H1 (cell line): ENCODE results near the gene GOLGA8S. TPM values are rescaled to one million over a fixed set of nuclear protein-coding genes. Genes with fewer than 3 reads are reported as not detected.
"Not testable (repeated sequence)": the region's sequence is repeated elsewhere in the genome, so short reads cannot be mapped to it uniquely, and the experiment has no call there.

Experiments
- CTCF ChIA-PET: fragments of 300-600 bp; sonication (Branson Sonifier 250); formaldehyde crosslinking; loops from one replicate; lab custom pipeline; 2021; ENCODE audit not compliant: partially characterized antibody; lab: Charles Lee
- POLR2A ChIA-PET: fragments of 300-600 bp; sonication (Branson Sonifier 250); formaldehyde crosslinking; loops from one replicate; lab custom pipeline; 2021; ENCODE audit warnings: inconsistent platforms; ENCODE audit not compliant: partially characterized antibody; lab: Charles Lee
- DNase-seq, 2 experiments: peaks; one replicate each; pipeline versions ENCODE4 v3.0.0 to v3.0.0-alpha.2; 2010 to 2022; ENCODE audit warnings: low spot score in 2 of 2, low read depth in 1 of 2, mixed read lengths in 1 of 2
- FAIRE-seq: peaks from 2 replicates; lab custom pipeline; 2011; peaks lifted over from hg19 to GRCh38; lab: Jason Lieb, UNC
- H2AFZ ChIP-seq: 2 replicates; pipeline ENCODE4 v1.8.1; 2012; ENCODE audit warnings: low read length, inconsistent platforms
- H2AK5ac ChIP-seq: 2 replicates; pipeline ENCODE4 v1.6.1; 2013; ENCODE audit warnings: low read depth, low read length
- H2BK120ac ChIP-seq: replicated peaks from 2 replicates; pipeline ENCODE3; 2013; ENCODE audit warnings: low read depth, low read length, inconsistent platforms
- H2BK12ac ChIP-seq: 2 replicates; pipeline ENCODE4 v1.6.1; 2013; ENCODE audit warnings: low read depth, low read length
- H2BK15ac ChIP-seq: 2 replicates; pipeline ENCODE4 v1.6.1; 2013; ENCODE audit warnings: low read length
- H2BK20ac ChIP-seq: 2 replicates; pipeline ENCODE4 v1.6.1; 2013; ENCODE audit warnings: low read length
- H2BK5ac ChIP-seq: 2 replicates; pipeline ENCODE4 v1.6.1; 2013; ENCODE audit warnings: low read depth, low read length
- H3K14ac ChIP-seq: 2 replicates; pipeline ENCODE4 v1.6.1; 2013; ENCODE audit warnings: inconsistent platforms; ENCODE audit not compliant: insufficient read length
- H3K18ac ChIP-seq: 2 replicates; pipeline ENCODE4 v1.6.1; 2013; ENCODE audit warnings: low read length; ENCODE audit errors: extremely low read depth
- H3K23ac ChIP-seq: 2 replicates; pipeline ENCODE4 v1.6.1; 2013; ENCODE audit warnings: inconsistent platforms; ENCODE audit not compliant: insufficient read length
- H3K23me2 ChIP-seq: 2 replicates; pipeline ENCODE4 v1.6.1; 2013; ENCODE audit warnings: low read depth, low read length
- H3K27ac ChIP-seq: 2 replicates; pipeline ENCODE4 v1.6.1; 2011; ENCODE audit warnings: low read depth, low read length, inconsistent platforms
- H3K27me3 ChIP-seq, 4 experiments: replicated peaks in 1 of 4; 1 replicate in 1 of 4; 2 replicates in 3 of 4; pipeline versions ENCODE4 v1.6.1 to v1.8.1; 2011 to 2013; ENCODE audit warnings: low read length in 3 of 4, mild to moderate bottlenecking in 3 of 4, inconsistent platforms in 2 of 4, mixed read lengths in 2 of 4, moderate library complexity in 1 of 4; ENCODE audit not compliant: control insufficient read depth in 3 of 4, insufficient read depth in 3 of 4; ENCODE audit errors: extremely low read depth in 1 of 4
- H3K36me3 ChIP-seq, 4 experiments: 2 replicates each; pipeline versions ENCODE4 v1.6.1 to v1.8.1; 2011 to 2013; ENCODE audit warnings: mild to moderate bottlenecking in 4 of 4, low read length in 3 of 4, moderate library complexity in 2 of 4, control low read depth in 1 of 4, inconsistent platforms in 1 of 4; ENCODE audit not compliant: insufficient read depth in 4 of 4, control insufficient read depth in 2 of 4
- H3K4ac ChIP-seq: replicated peaks from 2 replicates; pipeline ENCODE3; 2013; ENCODE audit warnings: low read length, low read depth, mixed read lengths, inconsistent platforms; ENCODE audit not compliant: insufficient read length
- H3K4me1 ChIP-seq, 4 experiments: replicated peaks in 1 of 4; 1 replicate in 1 of 4; 2 replicates in 3 of 4; pipeline versions ENCODE4 v1.6.1 to v1.8.1; 2011 to 2013; ENCODE audit warnings: low read length in 3 of 4, inconsistent platforms in 2 of 4, mixed read lengths in 1 of 4; ENCODE audit not compliant: insufficient read depth in 4 of 4, control insufficient read depth in 3 of 4
- H3K4me2 ChIP-seq, 2 experiments: 2 replicates each; pipeline versions ENCODE4 v1.6.1 to v1.8.1; 2011 to 2013; ENCODE audit warnings: low read depth in 2 of 2, low read length in 2 of 2, control low read depth in 1 of 2, inconsistent platforms in 1 of 2, mild to moderate bottlenecking in 1 of 2; ENCODE audit not compliant: insufficient read depth in 1 of 2
- H3K4me3 ChIP-seq, 4 experiments: fragments of 200-600, 300-600 bp in 1 of 4; sonication (generic), shearing (Covaris generic), sonication (Bioruptor Twin) in 1 of 4; 2 replicates each; pipeline versions ENCODE4 v1.5.1 to v1.8.1; 2011 to 2016; ENCODE audit warnings: low read length in 4 of 4, low read depth in 3 of 4, control low read depth in 2 of 4, inconsistent platforms in 2 of 4, mild to moderate bottlenecking in 2 of 4, mixed read lengths in 1 of 4, moderate library complexity in 1 of 4; ENCODE audit not compliant: insufficient read depth in 2 of 4; ENCODE audit errors: extremely low read depth in 1 of 4
- H3K56ac ChIP-seq: replicated peaks from 2 replicates; pipeline ENCODE3; 2013; ENCODE audit warnings: low read depth, mild to moderate bottlenecking, mixed read lengths, low read length, inconsistent platforms; ENCODE audit not compliant: insufficient read length
- H3K79me1 ChIP-seq: 2 replicates; pipeline ENCODE4 v1.6.1; 2013; ENCODE audit warnings: low read depth, low read length, control low read depth
- H3K79me2 ChIP-seq, 2 experiments: 2 replicates each; pipeline versions ENCODE4 v1.6.1 to v1.8.1; 2012 to 2013; ENCODE audit warnings: low read length in 2 of 2, mild to moderate bottlenecking in 2 of 2, inconsistent platforms in 1 of 2; ENCODE audit not compliant: insufficient read depth in 2 of 2, control insufficient read depth in 1 of 2
- H3K9ac ChIP-seq, 4 experiments: replicated peaks in 1 of 4; 1 replicate in 1 of 4; 2 replicates in 3 of 4; pipeline versions ENCODE4 v1.6.1 to v1.8.1; 2011 to 2013; ENCODE audit warnings: low read depth in 3 of 4, low read length in 3 of 4, control low read depth in 2 of 4, mild to moderate bottlenecking in 2 of 4, moderate library complexity in 2 of 4, inconsistent platforms in 1 of 4; ENCODE audit errors: extremely low read depth in 1 of 4
- H3K9me3 ChIP-seq, 2 experiments: 2 replicates each; pipeline versions ENCODE4 v1.6.1 to v1.8.1; 2012 to 2013; ENCODE audit warnings: mild to moderate bottlenecking in 2 of 2, moderate library complexity in 2 of 2, control low read depth in 1 of 2, inconsistent platforms in 1 of 2, low read depth in 1 of 2, low read length in 1 of 2, mixed read lengths in 1 of 2; ENCODE audit not compliant: insufficient read depth in 2 of 2
- H4K20me1 ChIP-seq, 2 experiments: replicated peaks in 1 of 2; 2 replicates each; pipeline versions ENCODE3 to v1.8.1; 2011 to 2013; ENCODE audit warnings: inconsistent platforms in 2 of 2, low read length in 2 of 2, mild to moderate bottlenecking in 1 of 2; ENCODE audit not compliant: insufficient read depth in 2 of 2, control insufficient read depth in 1 of 2
- H4K5ac ChIP-seq: 2 replicates; pipeline ENCODE4 v1.6.1; 2013; ENCODE audit warnings: low read length, low read depth, mixed read lengths, inconsistent platforms; ENCODE audit not compliant: insufficient read length
- H4K8ac ChIP-seq: 2 replicates; pipeline ENCODE4 v1.8.0; 2013; ENCODE audit warnings: mild to moderate bottlenecking, moderate library complexity, low read length, inconsistent platforms; ENCODE audit not compliant: insufficient read depth; ENCODE audit errors: extremely low read depth
- H4K91ac ChIP-seq: replicated peaks from 2 replicates; pipeline ENCODE3; 2013; ENCODE audit warnings: low read length, mixed read lengths, inconsistent platforms; ENCODE audit not compliant: insufficient read length
- WGBS, 2 experiments: shearing (Covaris generic) in 1 of 2; methylation state at CpG; one replicate each; pipeline versions ENCODE4 v1.1.6 to v1.1.7; 2013 to 2015; ENCODE audit warnings: low lambda C conversion rate in 2 of 2, mixed read lengths in 2 of 2, inconsistent platforms in 1 of 2, low coverage in 1 of 2, missing lambda C conversion rate in 1 of 2; ENCODE audit not compliant: insufficient replicate concordance in 2 of 2, insufficient coverage in 1 of 2, insufficient read length in 1 of 2; ENCODE audit errors: extremely low coverage in 1 of 2, missing lambda C conversion rate in 1 of 2; 5-methylcytosine and 5-hydroxymethylcytosine counted together
- long read RNA-seq, 2 experiments: library from RNA in 1 of 2; library from capped mRNA in 1 of 2; stranded (forward); transcript quantifications; one replicate each; pipeline ENCODE4 v2.0.0, GENCODE V29; 2021; ENCODE audit warnings: inconsistent platforms in 1 of 2
- polyA minus RNA-seq, 3 experiments: library from RNA; depleted of rRNA, polyadenylated mRNA; stranded (reverse); fragments of >200 nt; gene quantifications; 1 replicate in 2 of 3; 2 replicates in 1 of 3; pipeline ENCODE4 v1.2.3, GENCODE V29; 2011
- polyA plus RNA-seq, 7 experiments: library from polyadenylated mRNA; depleted of rRNA in 3 of 7; stranded (reverse) in 5 of 7; unstranded in 2 of 7; fragments of >200 nt in 5 of 7; fragments of 200-250 nt in 2 of 7; gene quantifications; 1 replicate in 5 of 7; 2 replicates in 1 of 7; 4 replicates in 1 of 7; pipeline versions ENCODE4 v1.2.1 to v1.2.3, GENCODE V29; 2011 to 2013; ENCODE audit warnings: missing spikeins in 2 of 7, mixed read lengths in 2 of 7
- total RNA-seq: library from RNA; stranded (reverse); fragmentation: NEBNext Ultra II Directional; extraction: Animal tissue kit (Norgen Biotek cat#: 25700); gene quantifications from 2 replicates; pipeline ENCODE4 v1.2.1, GENCODE V29; 2021

The GOLGA8S gene, protein sequence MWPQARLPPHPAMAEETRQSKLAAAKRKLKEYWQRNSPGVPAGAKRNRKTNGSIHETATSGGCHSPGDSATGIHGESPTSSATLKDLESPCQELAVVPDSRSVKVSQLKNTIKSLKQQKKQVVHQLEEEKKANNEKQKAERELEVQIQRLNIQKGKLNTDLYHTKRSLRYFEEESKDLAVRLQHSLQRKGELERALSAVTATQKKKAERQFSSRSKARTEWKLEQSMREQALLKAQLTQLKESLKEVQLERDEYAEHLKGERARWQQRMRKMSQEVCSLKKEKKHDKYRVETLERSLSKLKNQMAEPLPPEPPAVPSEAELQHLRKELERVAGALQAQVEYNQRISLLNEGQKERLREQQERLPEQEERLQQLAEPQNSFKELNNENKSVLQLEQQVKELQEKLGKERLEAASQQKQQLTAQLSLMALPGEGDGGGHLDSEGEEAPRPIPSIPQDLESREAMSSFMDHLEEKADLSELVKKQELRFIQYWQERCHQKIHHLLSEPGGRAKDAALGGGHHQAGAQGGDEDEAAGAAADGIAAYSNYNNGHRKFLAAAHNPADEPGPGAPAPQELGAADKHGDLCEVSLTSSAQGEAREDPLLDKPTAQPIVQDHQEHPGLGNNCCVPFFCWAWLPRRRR
- total RNA-seq = 0.11 and 0.17 TPM in 2 replicates
- polyA plus RNA-seq (2011; rRNA removed) = 0.05 TPM in 2 replicates
- polyA plus RNA-seq (2011; cell fraction: cytosol; rRNA removed) = 0.05 TPM
- 0.04 TPM for polyA plus RNA-seq (2011; cell fraction: nucleus; rRNA removed)
- polyA plus RNA-seq (2012, experiment 1 of 2) = 0.08 to 0.12 TPM in 2 of 4 replicates, not detected in the others
- not detected for polyA plus RNA-seq (2012, experiment 2 of 2)
- polyA plus RNA-seq (2013, experiment 1 of 2) = 0.04 TPM
- 0.02 TPM for polyA plus RNA-seq (2013, experiment 2 of 2)
- 0.06 TPM in 1 of 2 replicates, not detected in the other for polyA minus RNA-seq (2011; rRNA and poly(A)+ RNA removed)
- not detected for polyA minus RNA-seq (2011; cell fraction: cytosol; rRNA and poly(A)+ RNA removed)
- polyA minus RNA-seq (2011; cell fraction: nucleus; rRNA and poly(A)+ RNA removed) = not detected
- long read RNA-seq, experiment 1 = 0 reads
- long read RNA-seq, experiment 2 = 0 reads

DNA sequence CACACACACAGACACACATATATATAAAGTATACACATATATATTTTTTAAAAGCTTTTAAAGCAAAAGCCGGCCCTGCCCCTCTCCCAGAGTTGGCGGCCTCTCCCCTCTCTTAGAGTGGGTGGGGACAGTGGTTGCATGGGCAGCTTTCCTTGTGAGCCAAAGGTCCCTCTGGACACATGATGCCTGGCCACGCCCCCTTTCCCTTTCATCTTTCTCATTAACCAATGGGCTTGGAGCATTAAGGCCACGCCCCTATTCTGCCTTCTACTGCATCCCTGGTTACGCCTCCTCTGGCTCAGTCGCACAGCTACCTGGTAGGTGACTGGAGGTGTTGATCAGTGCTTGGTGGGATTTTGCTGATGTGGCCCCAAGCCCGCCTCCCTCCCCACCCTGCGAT lies at the start of gene GOLGA8S:
Gene GOLGA8S, plus strand, starts transcription at position 301 of the 400 bp plus-strand sequence. Its CDS starts 62 bp downstream, at position 363.
- H3K23me2 ChIP-seq, H4K20me1 ChIP-seq, H3K14ac ChIP-seq, H3K18ac ChIP-seq, H2BK20ac ChIP-seq, CTCF ChIA-PET, POLR2A ChIA-PET, H3K27me3 ChIP-seq, H3K36me3 ChIP-seq, H3K79me2 ChIP-seq, H2BK15ac ChIP-seq, H4K91ac ChIP-seq, H3K23ac ChIP-seq, H3K9me3 ChIP-seq, H3K4me3 ChIP-seq, H2AK5ac ChIP-seq, H2BK12ac ChIP-seq, H3K9ac ChIP-seq, H4K5ac ChIP-seq, H3K4me1 ChIP-seq, H3K79me1 ChIP-seq, H3K56ac ChIP-seq, H3K4ac ChIP-seq, DNase-seq, FAIRE-seq, H2BK5ac ChIP-seq, H4K8ac ChIP-seq, H2AFZ ChIP-seq, H3K27ac ChIP-seq, H3K4me2 ChIP-seq, H2BK120ac ChIP-seq: not testable (repeated sequence)
- WGBS, 2 experiments = no CpG with 5 or more reads among the region's 8 CpGs
